K562 (cell line): ENCODE results near the gene MYCL. TPM values are rescaled to one million over a fixed set of nuclear protein-coding genes. Genes with fewer than 3 reads are reported as not detected.
A peak's percentile ranks its signal among the peaks of the same experiment; 100 is the strongest.

Source experiments
- CEBPG ChIP-seq, 3 experiments: fragments of 200-800 bp in 1 of 3; sonication (Bioruptor generic) in 1 of 3; sonication (generic) in 1 of 3; formaldehyde crosslinking in 1 of 3; IDR thresholded peaks in 2 of 3; conservative IDR thresholded peaks in 1 of 3; 2 replicates each; pipeline versions ENCODE4 v1.6.1 to v1.8.0; 2016 to 2022; ENCODE audit warnings: missing compliant biosample characterization in 2 of 3, missing genetic modification characterization in 2 of 3, mild to moderate bottlenecking in 1 of 3, missing genetic modification reagents in 1 of 3
- ETS2 ChIP-seq: IDR thresholded peaks from 2 replicates; pipeline ENCODE4 v1.6.1; 2016; ENCODE audit warnings: borderline replicate concordance, missing genetic modification characterization, mild to moderate bottlenecking, moderate library complexity, missing compliant biosample characterization; ENCODE audit not compliant: poor library complexity, severe bottlenecking
- HDAC6 ChIP-seq: IDR thresholded peaks from 2 replicates; pipeline ENCODE4 v1.6.1; 2012; ENCODE audit warnings: low read depth, mild to moderate bottlenecking, control low read depth, inconsistent platforms, low read length, moderate library complexity
- JUN ChIP-seq, 2 experiments: sonication (generic) in 1 of 2; formaldehyde crosslinking in 1 of 2; IDR thresholded peaks; 2 replicates each; pipeline versions ENCODE4 v1.6.1 to v1.8.0; 2012 to 2022; ENCODE audit warnings: borderline replicate concordance in 2 of 2, mild to moderate bottlenecking in 2 of 2, improper control_type of control experiment in 1 of 2, low read depth in 1 of 2, low read length in 1 of 2, missing genetic modification reagents in 1 of 2
- LCOR ChIP-seq: sonication (generic); formaldehyde crosslinking; IDR thresholded peaks from 2 replicates; pipeline ENCODE4 v1.8.0; 2022; ENCODE audit warnings: mild to moderate bottlenecking, missing genetic modification reagents
- MECOM ChIP-seq: fragments of 250-450 bp; sonication (Bioruptor Pico); IDR thresholded peaks from 2 replicates; pipeline ENCODE4 v1.8.0; 2022; ENCODE audit warnings: inconsistent platforms
- NCOA1 ChIP-seq: fragments of 450-650 bp; IDR thresholded peaks from 2 replicates; pipeline ENCODE4 v1.6.1; 2016; ENCODE audit warnings: low read depth
- SAFB2 ChIP-seq: fragments of 200-400 bp; formaldehyde crosslinking; IDR thresholded peaks from 2 replicates; pipeline ENCODE4 v1.6.1; 2018; ENCODE audit warnings: borderline replicate concordance, low read length, low read depth, moderate library complexity; ENCODE audit not compliant: severe bottlenecking
- TOE1 ChIP-seq, 2 experiments: fragments of 450-650 bp in 1 of 2; sonication (generic) in 1 of 2; formaldehyde crosslinking in 1 of 2; IDR thresholded peaks; 2 replicates each; pipeline versions ENCODE4 v1.7.1 to v1.8.0; 2016 to 2022; ENCODE audit warnings: borderline replicate concordance in 2 of 2, mild to moderate bottlenecking in 2 of 2, antibody characterized with exemption in 1 of 2, inconsistent platforms in 1 of 2, low read depth in 1 of 2, missing genetic modification reagents in 1 of 2, moderate library complexity in 1 of 2
- ZNF146 ChIP-seq: IDR thresholded peaks from one replicate; pipeline ENCODE4 v1.6.1; 2018; ENCODE audit warnings: missing compliant biosample characterization; ENCODE audit not compliant: unreplicated experiment
- ZNF175 ChIP-seq: fragments of 200-800 bp; sonication (Bioruptor generic); IDR thresholded peaks from 2 replicates; pipeline ENCODE4 v1.6.1; 2016; ENCODE audit warnings: low read depth, mild to moderate bottlenecking, missing genetic modification characterization, missing compliant biosample characterization
- ZNF766 ChIP-seq: fragments of 200-800 bp; sonication (Bioruptor generic); conservative IDR thresholded peaks from 2 replicates; pipeline ENCODE4 v1.6.1; 2016; ENCODE audit warnings: missing genetic modification characterization, missing compliant biosample characterization
- polyA plus RNA-seq, 8 experiments: library from polyadenylated mRNA; depleted of rRNA in 4 of 8; stranded (reverse) in 5 of 8; unstranded in 3 of 8; fragments of >200 nt; fragmentation: Nextera tagmentation in 2 of 8; fragmentation: Illumina TruSeq in 1 of 8; extraction: Ambion mirVana in 2 of 8; extraction: Trizol in 1 of 8; gene quantifications; 2 replicates each; pipeline versions ENCODE4 v1.2.1 to v1.2.3, GENCODE V29; 2011 to 2014; ENCODE audit warnings: inconsistent platforms in 1 of 8, missing spikeins in 1 of 8
- total RNA-seq, 7 experiments: library from RNA; depleted of rRNA in 6 of 7; stranded (reverse); fragments of >200 nt in 6 of 7; fragmentation: Illumina TruSeq in 2 of 7; extraction: Trizol in 2 of 7; gene quantifications; 2 replicates each; pipeline versions ENCODE4 v1.2.1 to v1.2.3, GENCODE V29; 2011 to 2021; ENCODE audit warnings: low replicate concordance in 1 of 7
- TF ChIP-seq, protein P1 (sequence below): sonication (generic); formaldehyde crosslinking; IDR thresholded peaks from 2 replicates; pipeline ENCODE4 v1.4.0; 2020; ENCODE audit warnings: mild to moderate bottlenecking, missing genetic modification reagents
- TF ChIP-seq, protein P2 (sequence below), 2 experiments: IDR thresholded peaks in 1 of 2; conservative IDR thresholded peaks in 1 of 2; 2 replicates each; pipeline ENCODE4 v1.6.1; 2016; ENCODE audit warnings: low read depth in 2 of 2, mild to moderate bottlenecking in 1 of 2, missing compliant biosample characterization in 1 of 2, missing genetic modification characterization in 1 of 2, moderate library complexity in 1 of 2
- TF ChIP-seq, protein P3 (sequence below), 2 experiments: fragments of 450-650 bp; IDR thresholded peaks; 2 replicates each; pipeline ENCODE4 v1.6.1; 2018; ENCODE audit warnings: mild to moderate bottlenecking in 2 of 2, low read depth in 1 of 2; ENCODE audit not compliant: partially characterized antibody in 2 of 2

Gene MYCL
- total and polyA plus RNA-seq, 9 of the 15 experiments (the other 6 are each of a cell fraction or from before 2014, with no cell fraction given) = 3.5 to 22.0 (median 12.8) TPM

DNA sequence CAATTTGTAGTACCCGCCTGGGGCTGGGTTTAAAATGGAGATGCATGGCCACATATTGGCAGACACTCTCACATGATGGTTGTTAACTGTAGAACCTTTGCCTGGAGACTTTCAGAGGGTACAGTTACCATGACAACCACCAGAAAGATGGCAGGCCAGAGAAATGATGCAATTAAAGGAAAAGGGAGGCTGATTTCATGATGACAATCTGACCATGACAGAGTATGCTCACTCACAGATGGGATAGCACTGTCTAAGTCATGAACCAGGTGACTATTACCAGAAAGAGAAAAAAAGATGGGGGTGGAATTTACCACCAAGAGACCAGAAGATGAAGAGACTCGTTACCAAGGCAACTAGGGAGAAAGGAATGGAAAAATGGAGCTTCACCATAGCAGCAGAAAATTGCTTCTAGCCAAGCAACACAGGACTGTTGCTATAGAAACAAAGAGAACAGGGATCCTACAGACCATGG, 14.9 kb downstream of the MYCL start (continued):
- TF ChIP-seq, protein P1, sequence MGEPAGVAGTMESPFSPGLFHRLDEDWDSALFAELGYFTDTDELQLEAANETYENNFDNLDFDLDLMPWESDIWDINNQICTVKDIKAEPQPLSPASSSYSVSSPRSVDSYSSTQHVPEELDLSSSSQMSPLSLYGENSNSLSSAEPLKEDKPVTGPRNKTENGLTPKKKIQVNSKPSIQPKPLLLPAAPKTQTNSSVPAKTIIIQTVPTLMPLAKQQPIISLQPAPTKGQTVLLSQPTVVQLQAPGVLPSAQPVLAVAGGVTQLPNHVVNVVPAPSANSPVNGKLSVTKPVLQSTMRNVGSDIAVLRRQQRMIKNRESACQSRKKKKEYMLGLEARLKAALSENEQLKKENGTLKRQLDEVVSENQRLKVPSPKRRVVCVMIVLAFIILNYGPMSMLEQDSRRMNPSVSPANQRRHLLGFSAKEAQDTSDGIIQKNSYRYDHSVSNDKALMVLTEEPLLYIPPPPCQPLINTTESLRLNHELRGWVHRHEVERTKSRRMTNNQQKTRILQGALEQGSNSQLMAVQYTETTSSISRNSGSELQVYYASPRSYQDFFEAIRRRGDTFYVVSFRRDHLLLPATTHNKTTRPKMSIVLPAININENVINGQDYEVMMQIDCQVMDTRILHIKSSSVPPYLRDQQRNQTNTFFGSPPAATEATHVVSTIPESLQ (CRISPR knock-in tag) = no peak
- TF ChIP-seq, protein P2, sequence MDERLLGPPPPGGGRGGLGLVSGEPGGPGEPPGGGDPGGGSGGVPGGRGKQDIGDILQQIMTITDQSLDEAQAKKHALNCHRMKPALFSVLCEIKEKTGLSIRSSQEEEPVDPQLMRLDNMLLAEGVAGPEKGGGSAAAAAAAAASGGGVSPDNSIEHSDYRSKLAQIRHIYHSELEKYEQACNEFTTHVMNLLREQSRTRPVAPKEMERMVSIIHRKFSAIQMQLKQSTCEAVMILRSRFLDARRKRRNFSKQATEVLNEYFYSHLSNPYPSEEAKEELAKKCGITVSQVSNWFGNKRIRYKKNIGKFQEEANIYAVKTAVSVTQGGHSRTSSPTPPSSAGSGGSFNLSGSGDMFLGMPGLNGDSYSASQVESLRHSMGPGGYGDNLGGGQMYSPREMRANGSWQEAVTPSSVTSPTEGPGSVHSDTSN (CRISPR knock-in tag; IDR thresholded peaks at IDR 0.05; ENCODE audit: low read depth) = no peak
- TF ChIP-seq, protein P2 (tag; conservative IDR thresholded peaks at IDR 0.05; ENCODE audit: low read depth) = peak; percentile 51; the same call in 1 of the 2 replicates
- TF ChIP-seq MECOM (CRISPR knock-in tag) (peak; percentile 80; the same call in 1 of the 2 replicates), LCOR (CRISPR knock-in tag) (no peak), NCOA1 (no peak), ETS2 (tag) (no peak), HDAC6 (no peak), SAFB2 (no peak), TOE1 (IDR thresholded peaks at IDR 0.05; ENCODE audit: borderline replicate concordance) (peak; percentile 21; the same call in 1 of the 2 replicates), TOE1 (CRISPR knock-in tag; IDR thresholded peaks at IDR 0.05; ENCODE audit: borderline replicate concordance, low read depth) (no peak), ZNF766 (CRISPR knock-in tag) (no peak), CEBPG (CRISPR knock-in tag; IDR thresholded peaks at IDR 0.05) (peak; percentile 95), CEBPG (tag; conservative IDR thresholded peaks at IDR 0.05 in 1 of 2, IDR thresholded peaks at IDR 0.05 in 1 of 2) (peak; percentile 88 to 98), ZNF175 (0 out of 2 replicates have a peak, but pooled peaks have one; percentile 52), JUN (IDR thresholded peaks at IDR 0.05; ENCODE audit: borderline replicate concordance, low read depth, low read length) (peak; percentile 59), JUN (CRISPR knock-in tag; IDR thresholded peaks at IDR 0.05; ENCODE audit: borderline replicate concordance) (no peak), ZNF146 (CRISPR knock-in tag) (no peak)
- TF ChIP-seq, protein P3, sequence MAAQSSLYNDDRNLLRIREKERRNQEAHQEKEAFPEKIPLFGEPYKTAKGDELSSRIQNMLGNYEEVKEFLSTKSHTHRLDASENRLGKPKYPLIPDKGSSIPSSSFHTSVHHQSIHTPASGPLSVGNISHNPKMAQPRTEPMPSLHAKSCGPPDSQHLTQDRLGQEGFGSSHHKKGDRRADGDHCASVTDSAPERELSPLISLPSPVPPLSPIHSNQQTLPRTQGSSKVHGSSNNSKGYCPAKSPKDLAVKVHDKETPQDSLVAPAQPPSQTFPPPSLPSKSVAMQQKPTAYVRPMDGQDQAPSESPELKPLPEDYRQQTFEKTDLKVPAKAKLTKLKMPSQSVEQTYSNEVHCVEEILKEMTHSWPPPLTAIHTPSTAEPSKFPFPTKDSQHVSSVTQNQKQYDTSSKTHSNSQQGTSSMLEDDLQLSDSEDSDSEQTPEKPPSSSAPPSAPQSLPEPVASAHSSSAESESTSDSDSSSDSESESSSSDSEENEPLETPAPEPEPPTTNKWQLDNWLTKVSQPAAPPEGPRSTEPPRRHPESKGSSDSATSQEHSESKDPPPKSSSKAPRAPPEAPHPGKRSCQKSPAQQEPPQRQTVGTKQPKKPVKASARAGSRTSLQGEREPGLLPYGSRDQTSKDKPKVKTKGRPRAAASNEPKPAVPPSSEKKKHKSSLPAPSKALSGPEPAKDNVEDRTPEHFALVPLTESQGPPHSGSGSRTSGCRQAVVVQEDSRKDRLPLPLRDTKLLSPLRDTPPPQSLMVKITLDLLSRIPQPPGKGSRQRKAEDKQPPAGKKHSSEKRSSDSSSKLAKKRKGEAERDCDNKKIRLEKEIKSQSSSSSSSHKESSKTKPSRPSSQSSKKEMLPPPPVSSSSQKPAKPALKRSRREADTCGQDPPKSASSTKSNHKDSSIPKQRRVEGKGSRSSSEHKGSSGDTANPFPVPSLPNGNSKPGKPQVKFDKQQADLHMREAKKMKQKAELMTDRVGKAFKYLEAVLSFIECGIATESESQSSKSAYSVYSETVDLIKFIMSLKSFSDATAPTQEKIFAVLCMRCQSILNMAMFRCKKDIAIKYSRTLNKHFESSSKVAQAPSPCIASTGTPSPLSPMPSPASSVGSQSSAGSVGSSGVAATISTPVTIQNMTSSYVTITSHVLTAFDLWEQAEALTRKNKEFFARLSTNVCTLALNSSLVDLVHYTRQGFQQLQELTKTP (IDR thresholded peaks at IDR 0.05; ENCODE audit: low read depth in 1 of 2, partially characterized antibody in 2 of 2) = peak in 1 of 2 experiments; percentile 56
